GM19035 (cell line): Measurements from ENCODE around the gene PAFAH1B2.
"Not testable (repeated sequence)": the region's sequence is repeated elsewhere in the genome, so short reads cannot be mapped to it uniquely, and the experiment has no call there.

ENCODE experiments used
- ATAC-seq: cut with Tn5 transposase; IDR thresholded peaks from one replicate; pipeline ENCODE4 v1.9.1; 2021; ENCODE audit not compliant: unreplicated experiment

Gene PAFAH1B2

GRCh38 chr11:117201658-117202305, 57.7 kb downstream of the PAFAH1B2 start:
- ATAC-seq, result no peak

- ATAC-seq, result no peak
Measured at GRCh38 chr11:117202386-117203068, 58.4 kb downstream of the PAFAH1B2 start.

GRCh38 chr11:117203069-117203407, 59.0 kb downstream of the PAFAH1B2 start:
- no peak for ATAC-seq

GRCh38 chr11:117204283-117205080, 60.4 kb downstream of the PAFAH1B2 start:
- no peak for ATAC-seq

GRCh38 chr11:117205211-117205818, 61.2 kb downstream of the PAFAH1B2 start:
- ATAC-seq, result no peak

- ATAC-seq, result not testable (repeated sequence)
Measured at GRCh38 chr11:117206111-117206510, 62.0 kb downstream of the PAFAH1B2 start.

- not testable (repeated sequence) for ATAC-seq
Measured at GRCh38 chr11:117206859-117207258, 62.8 kb downstream of the PAFAH1B2 start.

- ATAC-seq, result not testable (repeated sequence)
Measured at GRCh38 chr11:117207481-117207880, 63.4 kb downstream of the PAFAH1B2 start.

GRCh38 chr11:117208710-117209109, 64.6 kb downstream of the PAFAH1B2 start:
- not testable (repeated sequence) for ATAC-seq

- not testable (repeated sequence) for ATAC-seq
Measured at GRCh38 chr11:117209351-117210125, 65.5 kb downstream of the PAFAH1B2 start.

- ATAC-seq, result no peak
Measured at GRCh38 chr11:117210620-117211019, 66.5 kb downstream of the PAFAH1B2 start.

GRCh38 chr11:117212697-117213355, 68.7 kb downstream of the PAFAH1B2 start:
- ATAC-seq, result no peak

GRCh38 chr11:117214404-117215110, 70.5 kb downstream of the PAFAH1B2 start:
- ATAC-seq, result no peak

GRCh38 chr11:117217141-117218084, 73.3 kb downstream of the PAFAH1B2 start:
- no peak for ATAC-seq

- no peak for ATAC-seq
Measured at GRCh38 chr11:117218133-117218915, 74.2 kb downstream of the PAFAH1B2 start.

- no peak for ATAC-seq
Measured at GRCh38 chr11:117219001-117219400, 74.9 kb downstream of the PAFAH1B2 start.

GRCh38 chr11:117219455-117219854, 75.4 kb downstream of the PAFAH1B2 start:
- no peak for ATAC-seq

GRCh38 chr11:117219995-117220394, 75.9 kb downstream of the PAFAH1B2 start:
- no peak for ATAC-seq
